DMS79 treated with DMSO at 0.1 percent for 48 hours (cell line): ENCODE data around the gene ESPN.

Experiments used
- DNase-seq: peaks from one replicate; lab custom pipeline; 2025; lab: John Stamatoyannopoulos, UW

Gene ESPN

DNA sequence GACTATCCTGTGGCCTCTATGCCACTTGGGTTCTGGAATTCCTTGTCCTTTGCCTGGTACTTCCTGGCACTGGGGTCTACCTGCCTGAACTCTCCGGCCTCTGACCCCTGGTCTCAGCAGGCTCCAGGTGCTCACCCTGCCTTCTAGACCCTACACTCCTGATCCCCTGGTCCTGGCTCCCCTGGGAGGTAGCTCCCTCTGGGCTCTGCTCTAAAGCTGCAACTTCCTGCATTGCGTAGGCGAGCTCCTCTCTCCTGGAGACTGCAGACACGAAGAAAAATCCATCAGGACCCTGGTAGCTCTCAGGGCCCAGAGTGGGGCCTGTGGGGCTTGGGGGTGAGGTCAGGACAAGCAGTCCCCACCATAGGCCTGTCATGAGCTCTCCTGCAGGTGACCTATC lies 74.7 kb downstream of the ESPN start:
- no peak for DNase-seq

DNA sequence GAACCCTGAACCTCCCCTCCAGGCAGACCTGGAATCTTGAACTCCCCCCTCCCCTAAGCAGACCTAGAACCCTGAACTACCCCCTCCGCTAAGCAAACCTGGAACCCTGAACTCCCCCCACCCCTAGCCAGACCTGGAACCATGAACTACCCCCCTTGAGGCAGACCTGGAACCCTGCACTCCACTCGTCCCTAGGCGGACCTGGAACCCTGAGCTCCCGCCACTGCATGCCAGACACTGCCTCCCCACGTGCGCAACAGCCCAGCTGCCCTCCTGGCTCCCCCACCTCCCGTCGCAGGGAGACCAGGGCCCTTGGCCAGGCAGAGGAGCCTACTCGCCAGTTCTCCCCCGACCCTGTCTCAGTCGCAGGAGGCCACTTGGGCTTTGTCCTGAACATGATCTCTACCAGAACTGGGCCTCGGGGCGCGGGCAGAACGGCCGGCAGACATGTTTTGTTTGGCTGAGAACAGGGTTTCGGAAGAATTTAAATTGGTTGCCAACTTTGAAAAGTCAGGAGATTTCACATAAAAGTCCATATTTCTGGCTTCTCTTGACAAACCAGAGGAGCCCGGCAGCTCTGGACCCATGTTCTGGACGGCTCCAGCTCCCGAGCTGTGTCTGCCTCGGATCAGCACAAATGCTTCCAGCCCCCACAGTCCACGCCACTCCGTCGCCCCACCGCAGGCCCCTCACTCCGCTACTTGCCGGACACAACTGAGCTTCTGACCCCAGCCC lies 76.1 kb downstream of the ESPN start:
- no peak for DNase-seq

DNA sequence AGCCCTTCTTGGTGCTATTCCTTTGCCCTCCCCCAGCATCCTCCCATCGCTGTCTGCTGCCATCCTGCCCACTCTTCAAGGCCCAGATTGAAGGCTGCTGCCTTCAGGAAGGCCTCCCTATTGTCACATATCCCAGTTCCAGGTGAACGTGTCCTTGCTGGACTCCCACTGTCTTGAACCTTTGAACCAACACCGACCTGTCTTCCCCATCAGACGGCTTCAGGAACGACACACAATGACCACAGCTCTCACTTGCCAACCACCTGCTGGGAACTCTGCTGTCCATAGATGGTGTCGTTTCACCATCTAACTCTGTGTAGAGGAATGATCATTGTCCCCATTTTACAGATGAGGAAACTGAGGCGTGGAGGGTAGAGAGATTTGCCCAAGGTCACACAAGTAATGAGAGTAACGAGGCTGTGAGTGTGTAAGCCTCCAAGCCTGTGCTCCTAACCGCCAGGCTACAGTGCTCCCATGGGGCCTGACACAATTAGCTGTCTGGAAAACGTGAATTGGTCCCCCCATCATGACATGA lies 76.8 kb downstream of the ESPN start:
- DNase-seq = no peak

DNA sequence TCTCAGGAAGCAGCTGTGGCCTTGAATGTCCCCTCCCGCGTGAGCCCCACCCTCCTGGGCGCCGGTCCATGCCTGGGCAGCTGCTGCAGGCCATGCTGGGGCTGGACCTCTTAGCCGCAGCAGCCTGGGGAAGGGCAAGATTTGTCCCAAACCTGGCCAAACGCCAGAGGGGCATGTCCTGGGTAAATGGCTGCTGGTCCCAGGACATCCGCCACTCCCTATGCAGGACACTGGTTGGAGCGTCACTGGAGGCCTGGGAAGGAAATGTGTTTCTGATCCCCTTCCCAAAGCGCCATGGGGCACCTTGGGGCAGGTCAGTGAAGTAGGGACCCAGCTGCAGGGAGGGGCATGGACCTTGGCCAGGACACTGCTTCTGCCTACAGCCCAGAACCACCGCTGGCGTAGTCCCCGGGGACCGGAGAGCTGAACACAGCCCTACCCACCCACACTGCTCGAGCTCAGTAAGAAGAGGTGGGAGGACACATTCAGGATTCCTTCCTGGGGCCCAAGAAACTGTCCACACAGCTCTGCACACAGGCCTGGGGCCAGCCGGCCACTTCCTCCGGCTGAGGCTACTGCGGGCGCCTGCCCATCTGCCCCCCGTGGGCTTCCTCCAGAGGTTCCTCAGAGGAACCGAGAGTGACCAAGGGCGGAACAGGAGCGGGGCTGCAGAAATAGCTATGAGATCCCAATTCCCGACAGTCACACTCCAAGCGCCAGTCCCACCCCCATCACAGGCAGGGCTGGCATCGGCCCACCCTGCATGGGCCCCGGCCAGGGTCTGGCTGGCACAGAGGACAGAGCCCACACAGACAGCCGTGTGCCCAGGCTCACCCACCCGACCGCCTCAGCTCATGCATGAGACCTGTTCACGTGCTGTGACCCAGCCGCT lies 77.7 kb downstream of the ESPN start:
- DNase-seq = no peak

DNA sequence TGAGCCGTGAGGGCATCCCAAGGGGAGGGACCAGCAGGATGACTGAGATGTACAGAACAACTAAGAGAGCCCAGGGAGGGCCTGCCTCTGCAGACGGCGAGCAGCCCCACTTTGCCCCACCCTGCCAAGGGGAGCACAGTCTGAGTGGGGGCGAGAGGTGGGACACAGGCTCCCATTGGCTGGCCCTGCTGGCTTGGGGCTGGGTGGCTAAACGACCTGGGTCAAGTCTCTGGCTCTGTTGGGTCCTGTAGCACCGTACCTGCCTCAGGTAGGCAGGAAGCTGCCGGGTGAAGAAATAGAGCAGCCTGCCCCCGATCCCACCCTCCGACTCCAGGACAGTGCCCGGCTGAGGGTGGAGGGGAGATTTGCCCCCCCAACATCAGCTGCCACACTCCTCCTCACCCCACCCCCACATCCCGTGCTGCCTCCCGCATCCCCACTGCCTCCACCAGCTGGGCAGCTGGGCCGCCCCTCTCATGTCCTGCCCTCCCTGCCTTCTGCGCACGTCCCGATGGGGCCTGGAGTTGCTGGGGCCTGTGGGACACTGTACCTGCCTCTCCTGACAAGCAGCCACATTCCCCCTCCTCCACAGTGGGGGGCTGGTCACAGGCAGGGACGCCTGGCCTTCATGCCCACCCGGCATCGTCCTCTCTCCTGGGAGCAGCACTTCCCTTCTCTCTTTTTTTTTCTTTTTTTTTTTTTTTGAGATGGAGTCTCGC lies 79.5 kb downstream of the ESPN start:
- no peak for DNase-seq

DNA sequence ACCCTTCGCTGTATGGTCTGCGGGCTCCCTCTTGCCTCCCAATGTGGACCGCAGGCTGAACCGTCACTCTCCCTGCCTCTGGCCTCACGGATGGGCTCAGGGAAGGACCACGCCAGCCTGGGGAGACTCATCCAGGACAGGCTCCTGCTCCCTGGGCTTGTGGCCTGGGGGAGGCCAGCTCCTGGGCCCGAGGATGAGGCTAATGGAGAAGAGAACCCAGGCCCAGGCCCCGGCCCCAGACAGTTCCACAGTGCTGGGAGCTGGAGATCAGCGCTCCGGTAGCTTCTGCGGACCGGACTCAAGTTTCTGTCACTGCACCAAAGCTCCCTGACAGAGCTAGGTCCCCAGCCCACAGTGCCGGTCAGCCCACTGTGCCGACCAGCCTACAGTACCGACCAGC lies 80.3 kb downstream of the ESPN start:
- DNase-seq = no peak

DNA sequence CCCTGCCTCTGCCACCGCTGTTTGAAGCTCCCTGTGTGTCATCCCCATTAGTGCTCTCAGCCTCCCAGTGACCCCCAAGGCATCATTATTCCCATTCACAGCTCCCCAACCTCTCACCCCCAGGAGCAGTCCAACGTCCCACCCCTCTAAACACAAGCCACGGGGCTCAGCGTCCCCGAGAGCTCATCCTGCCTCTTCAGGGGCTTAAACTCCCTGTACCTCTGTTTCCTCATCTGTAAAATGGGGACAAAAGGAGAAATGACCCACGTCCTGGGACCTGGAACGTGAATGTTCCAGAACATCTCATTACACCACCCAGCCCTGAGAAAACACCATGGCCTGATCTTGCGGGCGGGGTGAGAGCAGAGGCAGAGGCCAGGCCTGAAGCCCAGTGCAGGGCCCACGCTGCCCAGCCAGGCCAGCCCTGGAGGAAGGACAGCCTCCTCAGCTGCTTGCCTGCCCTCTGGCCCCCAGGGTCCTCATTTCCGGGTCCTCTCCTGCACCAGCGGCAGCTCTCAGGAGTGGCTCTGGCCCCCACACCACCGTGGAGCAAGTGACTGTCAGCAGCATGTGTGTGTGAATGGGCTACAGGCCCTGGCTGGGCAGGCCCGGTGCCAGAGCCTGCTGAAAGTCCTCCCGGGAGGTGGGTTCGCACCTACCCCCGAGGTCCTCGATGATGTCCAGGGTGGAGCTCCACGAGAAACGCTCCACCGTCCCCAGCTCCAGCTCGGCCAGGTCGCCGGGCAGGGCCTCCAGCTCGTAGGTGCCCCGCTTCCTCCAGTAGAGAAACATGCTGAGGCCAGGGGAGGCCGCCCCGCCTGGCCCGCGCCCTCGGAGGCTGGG lies 81.0 kb downstream of the ESPN start:
- DNase-seq = no peak

DNA sequence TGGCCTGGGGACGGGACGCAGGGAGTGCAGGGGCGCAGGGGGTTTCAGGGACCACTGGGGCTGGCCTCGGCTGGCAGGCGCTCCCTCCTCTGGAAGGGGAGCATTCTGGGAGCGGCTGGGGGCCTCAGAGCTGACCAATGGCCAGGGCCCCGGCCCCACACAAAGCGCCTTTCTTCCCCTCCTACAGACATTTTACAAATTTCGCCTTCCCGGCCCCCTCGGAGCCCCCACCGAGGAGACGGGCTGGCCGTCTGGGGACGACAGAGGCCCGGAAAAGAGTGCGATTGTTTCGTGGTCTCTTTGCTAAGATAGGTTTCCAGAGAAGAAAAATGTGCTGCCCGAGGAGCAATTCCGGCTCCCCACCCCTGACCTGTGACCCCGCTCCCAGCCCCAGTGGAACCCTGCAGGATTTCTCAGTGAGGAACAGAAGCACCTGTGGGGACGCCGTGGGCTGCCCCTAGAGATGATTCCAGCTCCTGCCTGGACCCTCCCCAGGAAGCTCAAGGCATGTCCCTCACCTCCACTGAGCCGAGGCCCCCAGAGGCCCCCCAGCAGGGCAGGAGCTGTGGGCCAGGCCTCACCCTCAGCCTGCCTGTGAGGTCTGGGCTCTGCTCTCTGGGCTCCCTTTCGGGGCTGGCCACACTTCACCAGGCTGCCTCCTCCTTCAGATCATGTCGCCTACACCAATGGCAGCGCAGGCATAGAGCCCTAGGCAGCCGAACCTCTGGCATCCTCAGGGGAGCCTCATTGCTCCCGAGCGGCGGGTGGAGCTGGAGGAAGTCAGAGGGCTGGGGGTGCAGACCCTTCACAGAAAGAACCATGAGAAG lies 81.8 kb downstream of the ESPN start:
- DNase-seq = no peak

DNA sequence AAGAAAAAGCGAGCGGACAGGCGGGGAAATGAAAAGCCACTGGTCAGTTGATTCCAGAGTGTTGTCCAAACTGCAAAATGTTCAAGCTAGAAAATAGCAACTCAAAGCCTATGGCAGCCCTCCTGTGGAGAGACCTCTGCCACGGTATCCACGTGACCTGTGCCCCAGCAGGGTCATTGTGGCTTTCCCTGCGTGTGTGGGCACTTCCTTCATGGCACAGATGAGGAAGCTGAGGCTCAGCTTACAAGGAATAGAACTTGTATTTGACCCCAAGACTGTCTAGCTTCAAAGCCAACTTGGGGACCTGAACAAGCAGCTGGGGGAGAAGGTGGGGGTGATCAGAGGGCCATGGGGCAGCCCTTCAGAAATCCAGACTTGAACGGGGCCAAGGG lies 82.5 kb downstream of the ESPN start:
- no peak for DNase-seq

DNA sequence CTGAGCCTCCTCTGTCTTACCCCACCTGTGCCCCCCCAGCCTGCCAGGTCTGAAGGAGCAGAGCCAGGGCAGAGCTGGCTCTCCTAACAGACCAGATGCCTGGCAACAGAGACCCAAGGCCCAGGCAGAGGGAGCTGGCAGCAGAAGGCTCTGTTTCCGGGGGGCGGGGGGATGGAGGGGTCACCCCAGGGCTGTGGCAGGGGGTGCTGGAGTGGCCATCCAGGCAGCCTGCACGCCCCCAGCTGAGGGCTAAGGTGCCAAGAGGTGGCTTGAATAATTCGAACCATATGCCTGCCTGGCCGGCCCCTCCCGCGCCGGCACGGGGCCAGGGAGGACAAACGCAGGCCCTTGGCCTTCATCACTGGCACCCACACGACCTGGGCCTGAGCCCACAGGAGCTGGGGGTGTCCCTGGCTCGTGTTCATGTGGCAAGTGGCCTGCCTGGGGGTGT lies 82.9 kb downstream of the ESPN start:
- DNase-seq = no peak

DNA sequence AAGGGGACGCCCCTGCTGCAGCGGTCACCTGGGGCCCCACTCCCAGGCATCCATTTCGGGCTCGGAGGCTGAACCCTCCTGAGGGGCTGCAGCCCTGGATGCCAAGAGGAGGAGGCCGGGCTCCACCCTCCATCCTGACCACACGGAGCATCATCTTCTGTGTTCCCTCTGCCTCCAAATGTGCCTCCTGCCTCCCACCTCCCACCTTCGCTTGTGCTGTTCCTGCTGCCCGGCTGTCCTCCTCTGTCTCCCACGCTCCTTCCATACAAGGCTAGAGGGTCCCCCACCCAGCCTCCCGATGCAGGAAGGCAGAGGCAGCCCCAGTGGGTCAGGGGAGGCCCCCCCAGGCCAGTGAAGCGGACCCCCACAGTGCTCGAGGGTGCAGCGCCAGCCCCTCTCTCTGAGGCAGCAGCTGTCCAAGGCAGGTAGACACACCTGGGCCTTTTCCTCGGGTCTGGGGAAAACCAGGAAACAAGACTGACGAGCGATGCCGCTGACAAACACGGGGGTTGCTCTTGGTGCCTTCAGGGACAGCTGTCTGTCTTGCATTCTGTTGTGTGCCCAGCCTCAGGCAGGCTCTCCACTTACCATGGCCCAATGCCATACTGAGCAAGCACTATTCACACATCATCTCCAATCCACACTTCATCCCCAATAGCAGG lies 83.7 kb downstream of the ESPN start:
- DNase-seq = peak; percentile 10

DNA sequence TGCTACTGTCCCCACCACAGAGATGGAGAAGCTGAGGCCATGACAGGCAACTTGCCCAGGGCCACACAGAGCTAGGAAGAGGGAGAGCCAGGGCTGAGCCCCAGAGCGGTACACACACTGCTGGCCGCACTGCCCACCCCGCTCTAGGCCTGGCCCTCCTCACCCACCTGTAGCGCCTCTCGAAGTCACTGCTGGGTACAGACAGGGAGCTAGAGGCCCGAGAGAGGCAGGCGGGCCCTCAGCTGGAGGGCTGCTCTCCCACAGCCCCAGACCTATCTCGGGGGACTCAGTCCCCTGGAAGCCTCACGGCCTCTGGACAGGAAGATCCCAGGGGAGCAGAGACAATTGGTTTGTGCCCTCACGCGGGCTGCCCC lies 84.2 kb downstream of the ESPN start:
- no peak for DNase-seq

DNA sequence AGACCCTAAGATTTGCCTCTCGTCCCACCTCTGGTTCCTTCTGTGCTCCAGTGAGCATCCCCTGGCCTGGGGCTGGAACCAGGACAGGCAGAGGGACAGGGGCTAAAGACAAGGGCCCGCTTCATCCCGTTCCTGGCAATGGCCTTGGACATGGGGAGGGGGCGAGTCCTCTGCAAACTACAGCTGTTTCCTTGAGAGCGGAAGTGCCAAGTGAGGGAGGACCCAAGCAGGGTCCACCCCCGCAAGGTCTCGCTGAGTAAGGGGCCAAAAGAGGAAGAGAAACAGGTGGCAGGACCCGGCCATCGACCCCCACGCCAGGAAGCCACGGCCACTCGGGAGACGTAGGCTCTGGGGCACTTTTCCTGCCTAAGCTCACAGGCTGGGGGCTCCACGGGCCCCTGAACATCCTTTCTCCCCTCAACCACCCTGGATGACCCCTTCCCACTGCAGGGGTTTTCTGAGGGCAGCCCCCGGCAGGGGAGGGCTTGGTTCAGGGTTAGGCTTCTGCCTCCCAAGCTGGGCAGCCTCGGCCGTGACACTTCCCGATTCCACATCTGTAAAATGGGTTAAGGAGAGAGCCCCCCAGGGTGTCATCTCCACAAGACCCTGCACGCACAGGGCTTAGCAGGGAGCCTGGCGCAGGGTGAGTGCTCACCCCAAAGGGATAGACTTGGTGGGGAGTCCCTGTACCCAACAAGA lies 84.8 kb downstream of the ESPN start:
- DNase-seq = no peak

DNA sequence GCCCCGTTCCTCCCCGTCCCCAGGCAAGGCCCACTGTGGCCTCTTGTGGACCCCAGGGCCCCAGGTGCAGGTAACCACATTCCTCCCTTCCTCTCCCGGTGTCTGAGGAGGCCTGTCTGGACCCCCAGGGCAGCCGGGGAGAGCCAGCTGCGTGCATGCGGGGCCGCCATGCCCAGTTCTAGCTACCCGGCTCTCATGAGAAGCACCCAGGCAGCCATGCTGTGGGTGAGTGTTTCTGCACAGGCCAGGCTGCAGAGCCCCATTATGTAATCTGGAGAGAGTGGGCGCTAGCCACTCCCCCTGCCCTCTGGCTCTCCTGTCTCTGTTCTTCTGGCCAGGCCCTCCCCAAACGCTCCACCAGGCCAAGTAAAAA lies 85.3 kb downstream of the ESPN start:
- no peak for DNase-seq

DNA sequence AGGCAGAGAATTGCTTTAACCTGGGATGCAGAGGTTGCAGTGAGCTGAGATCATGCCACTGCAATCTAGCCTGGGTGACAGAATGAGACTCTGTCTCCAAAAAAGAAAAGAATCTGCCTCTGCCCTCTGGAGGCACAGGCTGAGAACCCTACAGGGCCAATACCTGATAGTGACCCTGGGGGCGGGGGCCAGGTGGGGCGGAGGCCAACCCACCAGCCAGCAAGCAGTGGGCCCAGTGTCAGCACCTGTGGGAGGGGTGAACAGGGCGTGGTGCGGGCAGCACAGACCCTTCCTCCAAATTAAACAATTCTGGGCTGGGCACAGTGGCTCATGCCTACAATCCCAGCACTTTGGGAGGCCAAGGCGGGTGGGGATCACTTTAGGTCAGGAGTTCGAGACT lies 85.9 kb downstream of the ESPN start:
- no peak for DNase-seq
